HepG2 (cell line): Measurements from ENCODE around the gene CDK5R1. TPM values are rescaled to one million over a fixed set of nuclear protein-coding genes. Genes with fewer than 3 reads are reported as not detected.

Experiments
- ATAC-seq: fragments of 200-7000 bp; cut with Tn5 transposase; 3 replicates; pipeline ENCODE4 v1.9.1; 2020; ENCODE audit warnings: mild to moderate bottlenecking, moderate library complexity
- BruUV-seq: library from RNA; stranded (reverse); fragments of 400-500 nt; replicated peaks from 2 replicates; lab custom pipeline; 2021; lab: Mats Ljungman, UMichigan
- CTCF ChIA-PET: fragments of 300-600 bp; formaldehyde crosslinking; extraction: SDS; loops from one replicate; lab custom pipeline; 2021; ENCODE audit warnings: low total read pairs, inconsistent platforms, low intra/inter-chr PET ratio; lab: Yijun Ruan, JAX
- POLR2A ChIA-PET: fragments of 350-600 bp; sonication (Branson Sonifier 250); formaldehyde crosslinking; loops from one replicate; lab custom pipeline; 2020; ENCODE audit warnings: antibody characterized with exemption, inconsistent platforms; lab: Yijun Ruan, JAX
- DNase-seq: peaks from one replicate; pipeline ENCODE4 v3.0.0-alpha.2; 2015; ENCODE audit warnings: low spot score
- FAIRE-seq: peaks from 3 replicates; lab custom pipeline; 2011; peaks lifted over from hg19 to GRCh38; lab: Jason Lieb, UNC
- H2AFZ ChIP-seq: one replicate; pipeline ENCODE4 v1.6.1; 2011; ENCODE audit warnings: low read length, inconsistent platforms
- H3K27ac ChIP-seq: fragments of 300-600 bp; 3 replicates; pipeline ENCODE4 v1.8.0; 2011; ENCODE audit warnings: mixed run types, mild to moderate bottlenecking, mixed read lengths, low read length, inconsistent platforms; ENCODE audit not compliant: insufficient read depth; ENCODE audit errors: extremely low read length
- H3K27me3 ChIP-seq, 2 experiments: fragments of 200-600 bp in 1 of 2; 2 replicates in 1 of 2; 3 replicates in 1 of 2; pipeline versions ENCODE4 v1.6.0 to v1.8.0; 2011; ENCODE audit warnings: low read length in 2 of 2, mild to moderate bottlenecking in 2 of 2, moderate library complexity in 2 of 2, inconsistent platforms in 1 of 2; ENCODE audit not compliant: insufficient read depth in 2 of 2, control insufficient read depth in 1 of 2
- H3K36me3 ChIP-seq, 2 experiments: fragments of 200-600 bp in 1 of 2; replicated peaks in 1 of 2; 2 replicates in 1 of 2; 3 replicates in 1 of 2; pipeline versions ENCODE4 v1.5.1 to v1.8.0; 2011; ENCODE audit warnings: low read length in 2 of 2, inconsistent platforms in 1 of 2; ENCODE audit not compliant: insufficient read depth in 2 of 2, control insufficient read depth in 1 of 2
- H3K4me1 ChIP-seq: 2 replicates; pipeline ENCODE4 v1.5.1; 2012; ENCODE audit warnings: low read length, inconsistent platforms; ENCODE audit not compliant: insufficient read depth
- H3K4me2 ChIP-seq: 2 replicates; pipeline ENCODE4 v1.6.0; 2011; ENCODE audit warnings: low read depth, low read length, inconsistent platforms
- H3K4me3 ChIP-seq, 3 experiments: fragments of 200-600 bp in 1 of 3; sonication (generic), shearing (Covaris generic) in 1 of 3; replicated peaks in 1 of 3; 2 replicates each; pipeline ENCODE4 v1.5.1; 2011 to 2016; ENCODE audit warnings: low read length in 3 of 3, inconsistent platforms in 2 of 3, low read depth in 2 of 3, mild to moderate bottlenecking in 2 of 3, control low read depth in 1 of 3, mixed read lengths in 1 of 3; ENCODE audit not compliant: insufficient read depth in 1 of 3
- H3K79me2 ChIP-seq: one replicate; pipeline ENCODE4 v1.6.1; 2011; ENCODE audit warnings: low read length, inconsistent platforms; ENCODE audit not compliant: insufficient read depth
- H3K9ac ChIP-seq: 2 replicates; pipeline ENCODE4 v1.6.0; 2011; ENCODE audit warnings: mild to moderate bottlenecking, low read depth, low read length, inconsistent platforms; ENCODE audit not compliant: insufficient read depth
- H3K9me3 ChIP-seq: 2 replicates; pipeline ENCODE4 v1.5.1; 2012; ENCODE audit warnings: mild to moderate bottlenecking, low read length
- H4K20me1 ChIP-seq: 2 replicates; pipeline ENCODE4 v1.6.0; 2011; ENCODE audit warnings: inconsistent platforms, mild to moderate bottlenecking, low read length, moderate library complexity; ENCODE audit not compliant: insufficient read depth
- CHD2 ChIP-seq: IDR thresholded peaks from 2 replicates; pipeline ENCODE4 v1.6.1; 2011; ENCODE audit warnings: low read depth, low read length, improper control_type of control experiment
- CREM ChIP-seq, 2 experiments: sonication (generic) in 1 of 2; formaldehyde crosslinking in 1 of 2; IDR thresholded peaks; 2 replicates each; pipeline versions ENCODE4 v1.4.0 to v1.6.1; 2016 to 2020; ENCODE audit warnings: antibody characterized with exemption in 1 of 2, mild to moderate bottlenecking in 1 of 2, missing genetic modification reagents in 1 of 2
- MIER3 ChIP-seq: IDR thresholded peaks from 2 replicates; pipeline ENCODE4 v1.6.1; 2016; ENCODE audit warnings: missing compliant biosample characterization, borderline replicate concordance
- PCBP2 ChIP-seq: fragments of 200-400 bp; formaldehyde crosslinking; optimal IDR thresholded peaks from 2 replicates; pipeline ENCODE3; 2018; ENCODE audit warnings: low read length, low read depth; ENCODE audit not compliant: poor library complexity, severe bottlenecking
- THAP11 ChIP-seq: IDR thresholded peaks from 2 replicates; pipeline ENCODE4 v1.6.1; 2016; ENCODE audit warnings: missing biosample characterization, missing genetic modification reagents
- U2AF2 ChIP-seq: fragments of 200-400 bp; formaldehyde crosslinking; IDR thresholded peaks from 2 replicates; pipeline ENCODE4 v1.6.1; 2017; ENCODE audit warnings: low read depth, mild to moderate bottlenecking, low read length
- ZNF12 ChIP-seq: sonication (generic); formaldehyde crosslinking; IDR thresholded peaks from 2 replicates; pipeline ENCODE4 v1.5.0; 2020; ENCODE audit warnings: missing genetic modification reagents
- ZNF256 ChIP-seq: sonication (generic); formaldehyde crosslinking; conservative IDR thresholded peaks from 2 replicates; pipeline ENCODE4 v1.4.0; 2020; ENCODE audit warnings: missing genetic modification reagents
- WGBS: methylation state at CpG from one replicate; pipeline ENCODE4 v1.1.6; 2017; ENCODE audit warnings: low lambda C conversion rate; 5-methylcytosine and 5-hydroxymethylcytosine counted together
- in situ Hi-C: cut with HindIII; loops from 2 replicates; pipeline ENCODE4 v1.10.0; 2017; ENCODE audit warnings: low pct_unique_long_range_greater_than_20kb; ENCODE audit not compliant: extremely low pct_ligation_motif_present
- intact Hi-C: fragments of 100-400 bp; cut with micrococcal nuclease; formaldehyde crosslinking; loops from one replicate; pipeline ENCODE4 v1.10.0; 2022; ENCODE audit not compliant: unreplicated experiment
- polyA plus RNA-seq, 8 experiments: library from polyadenylated mRNA; depleted of rRNA in 3 of 8; stranded (reverse) in 7 of 8; unstranded in 1 of 8; fragments of >200 nt; fragmentation: Illumina TruSeq in 4 of 8; extraction: Trizol in 4 of 8; gene quantifications; 2 replicates each; pipeline versions ENCODE4 v1.2.1 to v1.2.3, GENCODE V29; 2011 to 2016; ENCODE audit warnings: low read depth in 4 of 8, missing spikeins in 1 of 8, mixed read lengths in 1 of 8; ENCODE audit not compliant: insufficient read depth in 1 of 8
- total RNA-seq, 5 experiments: library from RNA; depleted of rRNA; stranded (reverse); fragments of >200 nt; fragmentation: Illumina TruSeq; extraction: Trizol; gene quantifications; 2 replicates each; pipeline ENCODE4 v1.2.3, GENCODE V29; 2016; ENCODE audit warnings: low read depth in 1 of 5
- TF ChIP-seq, protein P1 (sequence below): sonication (generic); formaldehyde crosslinking; IDR thresholded peaks from 2 replicates; pipeline ENCODE4 v1.5.0; 2020; ENCODE audit warnings: missing genetic modification reagents, mild to moderate bottlenecking, borderline replicate concordance
- TF ChIP-seq, protein P2 (sequence below): sonication (generic); formaldehyde crosslinking; IDR thresholded peaks from 2 replicates; pipeline ENCODE4 v1.9.0; 2021; ENCODE audit warnings: missing genetic modification reagents, mild to moderate bottlenecking, borderline replicate concordance
- TF ChIP-seq, protein P3 (sequence below): sonication (generic); formaldehyde crosslinking; IDR thresholded peaks from 2 replicates; pipeline ENCODE4 v1.8.1; 2023; ENCODE audit warnings: mild to moderate bottlenecking, missing genetic modification reagents
- TF ChIP-seq, protein P4 (sequence below): sonication (generic); formaldehyde crosslinking; IDR thresholded peaks from 2 replicates; pipeline ENCODE4 v1.5.0; 2020; ENCODE audit warnings: missing genetic modification reagents, mild to moderate bottlenecking, borderline replicate concordance
- TF ChIP-seq, protein P5 (sequence below): sonication (generic); formaldehyde crosslinking; IDR thresholded peaks from 2 replicates; pipeline ENCODE4 v1.5.0; 2020; ENCODE audit warnings: missing genetic modification reagents
- TF ChIP-seq, protein P6 (sequence below): sonication (generic); formaldehyde crosslinking; IDR thresholded peaks from 2 replicates; pipeline ENCODE4 v1.4.0; 2020; ENCODE audit warnings: missing genetic modification reagents, mild to moderate bottlenecking, borderline replicate concordance

The CDK5R1 gene
- total and polyA plus RNA-seq, 2 of the 13 experiments (the other 11 are each of a cell fraction or from before 2014, with no cell fraction given), result 1.1 to 3.9 TPM

DNA sequence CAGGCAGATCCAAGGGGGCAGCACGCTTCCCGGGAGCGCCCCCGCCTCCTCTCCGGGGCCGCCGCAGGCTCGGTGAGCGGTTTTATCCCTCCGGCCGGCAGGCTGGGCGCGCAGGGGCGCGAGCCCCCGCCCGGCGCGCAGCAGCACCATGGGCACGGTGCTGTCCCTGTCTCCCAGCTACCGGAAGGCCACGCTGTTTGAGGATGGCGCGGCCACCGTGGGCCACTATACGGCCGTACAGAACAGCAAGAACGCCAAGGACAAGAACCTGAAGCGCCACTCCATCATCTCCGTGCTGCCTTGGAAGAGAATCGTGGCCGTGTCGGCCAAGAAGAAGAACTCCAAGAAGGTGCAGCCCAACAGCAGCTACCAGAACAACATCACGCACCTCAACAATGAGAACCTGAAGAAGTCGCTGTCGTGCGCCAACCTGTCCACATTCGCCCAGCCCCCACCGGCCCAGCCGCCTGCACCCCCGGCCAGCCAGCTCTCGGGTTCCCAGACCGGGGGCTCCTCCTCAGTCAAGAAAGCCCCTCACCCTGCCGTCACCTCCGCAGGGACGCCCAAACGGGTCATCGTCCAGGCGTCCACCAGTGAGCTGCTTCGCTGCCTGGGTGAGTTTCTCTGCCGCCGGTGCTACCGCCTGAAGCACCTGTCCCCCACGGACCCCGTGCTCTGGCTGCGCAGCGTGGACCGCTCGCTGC is 832 bp downstream of the CDK5R1 start:
- H3K4me3 ChIP-seq, result peak overlapping the region; percentile 68 to 81 (median 69)
- peak overlapping the region; percentile 59 for H2AFZ ChIP-seq
- TSS peak; percentile 49 for BruUV-seq
- intact Hi-C loops, result no loop called here
- no peaks in the 10 kb centered on the region for H3K27me3 ChIP-seq
- DNase-seq (no peak), FAIRE-seq (no peak), ATAC-seq (peak; percentile 12)
- H3K79me2 ChIP-seq, result no peaks in the 10 kb centered on the region
- in situ Hi-C loops, result loop anchor here (10.0 kb wide), 1 partner anchor 267 kb away; no protein-coding TSS in a partner anchor
- H4K20me1 ChIP-seq, result no peaks in the 10 kb centered on the region
- H3K36me3 ChIP-seq, result peaks cover 2 to 4% of the 10 kb centered on the region in 2 experiments; a peak in 2 of 5 replicates
- CTCF ChIA-PET, result no interaction called here
- no peaks in the 10 kb centered on the region for H3K9me3 ChIP-seq
- POLR2A ChIA-PET, result interaction anchor here (2.2 kb wide), 1 partner anchor 43 kb away, joined by 13 read pairs; the partner anchor contains the start of gene PSMD11
- peaks cover 43% of the 10 kb centered on the region for H3K4me1 ChIP-seq
- peak overlapping the region; percentile 97 for H3K4me2 ChIP-seq
- H3K27ac ChIP-seq, result peak overlapping the region; percentile 48
- 88% methylated on average over 21 of the region's 59 CpGs for WGBS
- H3K9ac ChIP-seq, result peak overlapping the region; percentile 66
- TF ChIP-seq, protein P1, sequence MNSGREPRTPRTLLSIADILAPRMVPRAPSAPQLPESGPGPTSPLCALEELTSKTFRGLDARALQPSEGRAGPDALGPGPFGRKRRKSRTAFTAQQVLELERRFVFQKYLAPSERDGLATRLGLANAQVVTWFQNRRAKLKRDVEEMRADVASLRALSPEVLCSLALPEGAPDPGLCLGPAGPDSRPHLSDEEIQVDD (CRISPR knock-in tag), result no peak
- TF ChIP-seq, protein P2, sequence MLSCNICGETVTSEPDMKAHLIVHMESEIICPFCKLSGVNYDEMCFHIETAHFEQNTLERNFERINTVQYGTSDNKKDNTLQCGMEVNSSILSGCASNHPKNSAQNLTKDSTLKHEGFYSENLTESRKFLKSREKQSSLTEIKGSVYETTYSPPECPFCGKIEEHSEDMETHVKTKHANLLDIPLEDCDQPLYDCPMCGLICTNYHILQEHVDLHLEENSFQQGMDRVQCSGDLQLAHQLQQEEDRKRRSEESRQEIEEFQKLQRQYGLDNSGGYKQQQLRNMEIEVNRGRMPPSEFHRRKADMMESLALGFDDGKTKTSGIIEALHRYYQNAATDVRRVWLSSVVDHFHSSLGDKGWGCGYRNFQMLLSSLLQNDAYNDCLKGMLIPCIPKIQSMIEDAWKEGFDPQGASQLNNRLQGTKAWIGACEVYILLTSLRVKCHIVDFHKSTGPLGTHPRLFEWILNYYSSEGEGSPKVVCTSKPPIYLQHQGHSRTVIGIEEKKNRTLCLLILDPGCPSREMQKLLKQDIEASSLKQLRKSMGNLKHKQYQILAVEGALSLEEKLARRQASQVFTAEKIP (CRISPR knock-in tag), result no peak
- no peak for TF ChIP-seq CREM (IDR thresholded peaks at IDR 0.05)
- no peak for TF ChIP-seq CREM (CRISPR knock-in tag; IDR thresholded peaks at IDR 0.05)
- no peak for TF ChIP-seq U2AF2
- TF ChIP-seq, protein P3, sequence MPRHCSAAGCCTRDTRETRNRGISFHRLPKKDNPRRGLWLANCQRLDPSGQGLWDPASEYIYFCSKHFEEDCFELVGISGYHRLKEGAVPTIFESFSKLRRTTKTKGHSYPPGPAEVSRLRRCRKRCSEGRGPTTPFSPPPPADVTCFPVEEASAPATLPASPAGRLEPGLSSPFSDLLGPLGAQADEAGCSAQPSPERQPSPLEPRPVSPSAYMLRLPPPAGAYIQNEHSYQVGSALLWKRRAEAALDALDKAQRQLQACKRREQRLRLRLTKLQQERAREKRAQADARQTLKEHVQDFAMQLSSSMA (CRISPR knock-in tag), result no peak
- TF ChIP-seq CHD2, result no peak
- TF ChIP-seq, protein P4, sequence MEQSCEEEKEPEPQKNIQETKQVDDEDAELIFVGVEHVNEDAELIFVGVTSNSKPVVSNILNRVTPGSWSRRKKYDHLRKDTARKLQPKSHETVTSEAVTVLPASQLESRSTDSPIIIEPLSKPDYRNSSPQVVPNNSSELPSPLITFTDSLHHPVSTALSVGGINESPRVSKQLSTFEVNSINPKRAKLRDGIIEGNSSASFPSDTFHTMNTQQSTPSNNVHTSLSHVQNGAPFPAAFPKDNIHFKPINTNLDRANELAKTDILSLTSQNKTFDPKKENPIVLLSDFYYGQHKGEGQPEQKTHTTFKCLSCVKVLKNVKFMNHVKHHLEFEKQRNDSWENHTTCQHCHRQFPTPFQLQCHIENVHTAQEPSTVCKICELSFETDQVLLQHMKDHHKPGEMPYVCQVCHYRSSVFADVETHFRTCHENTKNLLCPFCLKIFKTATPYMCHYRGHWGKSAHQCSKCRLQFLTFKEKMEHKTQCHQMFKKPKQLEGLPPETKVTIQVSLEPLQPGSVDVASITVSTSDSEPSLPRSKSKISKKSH (CRISPR knock-in tag), result no peak
- no peak for TF ChIP-seq PCBP2
- TF ChIP-seq ZNF12 (CRISPR knock-in tag), result no peak
- no peak for TF ChIP-seq ZNF256 (CRISPR knock-in tag)
- TF ChIP-seq, protein P5, sequence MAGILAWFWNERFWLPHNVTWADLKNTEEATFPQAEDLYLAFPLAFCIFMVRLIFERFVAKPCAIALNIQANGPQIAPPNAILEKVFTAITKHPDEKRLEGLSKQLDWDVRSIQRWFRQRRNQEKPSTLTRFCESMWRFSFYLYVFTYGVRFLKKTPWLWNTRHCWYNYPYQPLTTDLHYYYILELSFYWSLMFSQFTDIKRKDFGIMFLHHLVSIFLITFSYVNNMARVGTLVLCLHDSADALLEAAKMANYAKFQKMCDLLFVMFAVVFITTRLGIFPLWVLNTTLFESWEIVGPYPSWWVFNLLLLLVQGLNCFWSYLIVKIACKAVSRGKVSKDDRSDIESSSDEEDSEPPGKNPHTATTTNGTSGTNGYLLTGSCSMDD (CRISPR knock-in tag), result no peak
- TF ChIP-seq THAP11 (CRISPR knock-in tag), result no peak
- no peak for TF ChIP-seq MIER3 (CRISPR knock-in tag)
- TF ChIP-seq, protein P6, sequence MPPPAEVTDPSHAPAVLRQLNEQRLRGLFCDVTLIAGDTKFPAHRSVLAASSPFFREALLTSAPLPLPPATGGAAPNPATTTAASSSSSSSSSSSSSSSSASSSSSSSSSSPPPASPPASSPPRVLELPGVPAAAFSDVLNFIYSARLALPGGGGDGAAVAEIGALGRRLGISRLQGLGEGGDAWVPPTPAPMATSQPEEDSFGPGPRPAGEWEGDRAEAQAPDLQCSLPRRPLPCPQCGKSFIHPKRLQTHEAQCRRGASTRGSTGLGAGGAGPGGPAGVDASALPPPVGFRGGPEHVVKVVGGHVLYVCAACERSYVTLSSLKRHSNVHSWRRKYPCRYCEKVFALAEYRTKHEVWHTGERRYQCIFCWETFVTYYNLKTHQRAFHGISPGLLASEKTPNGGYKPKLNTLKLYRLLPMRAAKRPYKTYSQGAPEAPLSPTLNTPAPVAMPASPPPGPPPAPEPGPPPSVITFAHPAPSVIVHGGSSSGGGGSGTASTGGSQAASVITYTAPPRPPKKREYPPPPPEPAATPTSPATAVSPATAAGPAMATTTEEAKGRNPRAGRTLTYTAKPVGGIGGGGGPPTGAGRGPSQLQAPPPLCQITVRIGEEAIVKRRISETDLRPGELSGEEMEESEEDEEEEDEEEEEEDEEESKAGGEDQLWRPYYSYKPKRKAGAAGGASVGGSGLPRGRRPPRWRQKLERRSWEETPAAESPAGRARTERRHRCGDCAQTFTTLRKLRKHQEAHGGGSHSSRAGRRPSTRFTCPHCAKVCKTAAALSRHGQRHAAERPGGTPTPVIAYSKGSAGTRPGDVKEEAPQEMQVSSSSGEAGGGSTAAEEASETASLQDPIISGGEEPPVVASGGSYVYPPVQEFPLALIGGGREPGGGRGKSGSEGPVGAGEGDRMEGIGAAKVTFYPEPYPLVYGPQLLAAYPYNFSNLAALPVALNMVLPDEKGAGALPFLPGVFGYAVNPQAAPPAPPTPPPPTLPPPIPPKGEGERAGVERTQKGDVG, result no peak
